ENCODE measurements around the gene LPCAT3. TPM values are rescaled to one million over a fixed set of nuclear protein-coding genes. Genes with fewer than 3 reads are reported as not detected.

Gene LPCAT3
- total RNA-seq, 3 donors from 2014 or later = 79.8 to 121 (median 102) TPM

- intact Hi-C loops (cut with DNase I, micrococcal nuclease) = no loop called here
- TF ChIP-seq, protein P1, sequence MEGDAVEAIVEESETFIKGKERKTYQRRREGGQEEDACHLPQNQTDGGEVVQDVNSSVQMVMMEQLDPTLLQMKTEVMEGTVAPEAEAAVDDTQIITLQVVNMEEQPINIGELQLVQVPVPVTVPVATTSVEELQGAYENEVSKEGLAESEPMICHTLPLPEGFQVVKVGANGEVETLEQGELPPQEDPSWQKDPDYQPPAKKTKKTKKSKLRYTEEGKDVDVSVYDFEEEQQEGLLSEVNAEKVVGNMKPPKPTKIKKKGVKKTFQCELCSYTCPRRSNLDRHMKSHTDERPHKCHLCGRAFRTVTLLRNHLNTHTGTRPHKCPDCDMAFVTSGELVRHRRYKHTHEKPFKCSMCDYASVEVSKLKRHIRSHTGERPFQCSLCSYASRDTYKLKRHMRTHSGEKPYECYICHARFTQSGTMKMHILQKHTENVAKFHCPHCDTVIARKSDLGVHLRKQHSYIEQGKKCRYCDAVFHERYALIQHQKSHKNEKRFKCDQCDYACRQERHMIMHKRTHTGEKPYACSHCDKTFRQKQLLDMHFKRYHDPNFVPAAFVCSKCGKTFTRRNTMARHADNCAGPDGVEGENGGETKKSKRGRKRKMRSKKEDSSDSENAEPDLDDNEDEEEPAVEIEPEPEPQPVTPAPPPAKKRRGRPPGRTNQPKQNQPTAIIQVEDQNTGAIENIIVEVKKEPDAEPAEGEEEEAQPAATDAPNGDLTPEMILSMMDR (IDR thresholded peaks at IDR 0.05) = no peak
- no peaks in the 10 kb centered on the region for H3K9me3 ChIP-seq
- no peaks in the 10 kb centered on the region for H3K36me3 ChIP-seq (ENCODE audit: low read depth)
- H3K4me3 ChIP-seq = peak overlapping the region; percentile 65
- no peak for ATAC-seq
- H3K4me1 ChIP-seq (ENCODE audit: low read depth) = peaks cover 52% of the 10 kb centered on the region
- no peak for DNase-seq
These were observed 89.4 kb downstream of the LPCAT3 start for GRCh38 chr12:6928703-6929407.

- ATAC-seq = peak; percentile 1
- intact Hi-C loops (cut with DNase I, micrococcal nuclease) = no loop called here
- TF ChIP-seq, protein P1 (IDR thresholded peaks at IDR 0.05) = no peak
- peaks cover 45% of the 10 kb centered on the region for H3K4me1 ChIP-seq (ENCODE audit: low read depth)
- no peak for DNase-seq
- peak overlapping the region; percentile 65 for H3K4me3 ChIP-seq
- no peaks in the 10 kb centered on the region for H3K36me3 ChIP-seq (ENCODE audit: low read depth)
- no peaks in the 10 kb centered on the region for H3K9me3 ChIP-seq
These were observed 90.1 kb downstream of the LPCAT3 start for GRCh38 chr12:6928022-6928702.

DNA sequence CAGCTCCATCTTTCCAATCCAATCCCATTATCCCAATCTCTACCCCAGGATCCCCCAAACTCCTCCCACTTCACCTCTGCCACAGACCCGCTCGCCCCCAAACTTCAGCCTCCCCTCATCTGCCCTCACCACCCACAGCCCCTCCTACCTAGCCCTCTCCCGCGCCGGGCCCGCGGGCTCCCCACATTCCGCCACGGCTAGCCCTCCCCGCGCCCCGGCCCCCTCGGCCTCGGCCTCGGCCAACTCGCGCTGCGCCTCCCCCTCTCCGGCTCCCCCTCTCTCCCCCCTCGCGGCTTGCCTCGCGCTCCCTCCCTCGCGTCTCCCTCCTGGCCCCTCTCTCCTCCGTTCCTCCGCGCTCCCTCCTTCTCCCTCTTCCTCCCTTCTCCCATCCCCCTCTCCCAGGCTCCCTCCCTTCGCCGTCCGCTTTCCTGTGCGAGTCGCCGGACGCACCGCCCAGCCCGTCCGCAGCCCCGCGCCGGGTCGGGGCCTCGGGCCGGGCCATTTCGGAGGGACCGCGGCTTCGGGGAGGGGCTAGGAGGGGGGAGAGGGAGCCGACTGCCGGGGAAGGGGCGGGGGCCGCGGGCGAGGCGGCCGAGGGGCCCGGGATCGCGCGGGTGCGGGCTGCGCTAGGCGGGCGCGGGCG, 90.8 kb downstream of the LPCAT3 start, which contains the start of gene ATN1:
Gene ATN1 (plus strand): TSS at position 581 of the 643 bp plus-strand sequence. CDS start 6,043 bp downstream, outside the sequence.
- TF ChIP-seq, protein P1 (IDR thresholded peaks at IDR 0.05) = no peak
- no peaks in the 10 kb centered on the region for H3K9me3 ChIP-seq
- intact Hi-C loops (cut with DNase I, micrococcal nuclease) = no loop called here

More for the DNA sequence above, 90.8 kb downstream of the LPCAT3 start, which contains the start of gene ATN1:
- Histone ChIP-seq H3K4me3 (peak within 1 kb of the TSS; percentile 65), H3K4me1 (ENCODE audit: low read depth) (peaks cover 45% of the 10 kb centered on the region), H3K36me3 (ENCODE audit: low read depth) (no peaks in the 10 kb centered on the region)
- ATAC-seq (peak; percentile 45), DNase-seq (peak; percentile 79 to 84 (median 84))

Small RNAs within 50 kb of the gene (microRNA-seq; reads per million reads assigned to microRNA genes)
- gene MIR141 (5,191 reads per million, percentile 92 among the genes with 10 or more reads in this experiment), gene MIR200C (55,348 reads per million, percentile 99 among the genes with 10 or more reads in this experiment)

Other genes with a start within 250 kb of the LPCAT3 start
- gene LAG3, start 246.0 kb downstream of the LPCAT3 start, total RNA-seq = 1 to 10 TPM; 1.8 to 4.7 (median 2.1) TPM
- gene CD4, start 228.9 kb downstream of the LPCAT3 start, total RNA-seq = 10 to 100 TPM in 2 of 3 donors, 1 to 10 TPM in 1; 8.9 to 16.5 (median 14.8) TPM
- 10 to 100 TPM in 1 of 3 donors, 1 to 10 TPM in 2; 1.7 to 18.6 (median 3.1) TPM for gene GPR162, start 196.7 kb downstream of the LPCAT3 start, total RNA-seq
- gene P3H3, start 190.1 kb downstream of the LPCAT3 start, total RNA-seq = 10 to 100 TPM in 1 of 3 donors, 1 to 10 TPM in 2; 1.6 to 24.2 (median 5.2) TPM
- gene GNB3, start 177.6 kb downstream of the LPCAT3 start, total RNA-seq = 1 to 10 TPM in 1 of 3 donors, under 1 TPM in 2; 0.38 to 5.3 (median 0.96) TPM
- gene CDCA3, start 167.2 kb downstream of the LPCAT3 start, total RNA-seq = 10 to 100 TPM in 1 of 3 donors, 1 to 10 TPM in 2; 2.8 to 15.3 (median 5.2) TPM
- 10 to 100 TPM; 65.9 to 80.7 (median 79.7) TPM for gene USP5, start 166.3 kb downstream of the LPCAT3 start, total RNA-seq
- gene TPI1, start 150.9 kb downstream of the LPCAT3 start, total RNA-seq = 100 to 1,000 TPM; 408 to 766 (median 700) TPM
- gene SPSB2, start 145.2 kb downstream of the LPCAT3 start, total RNA-seq = 10 to 100 TPM in 2 of 3 donors, 1 to 10 TPM in 1; 9.7 to 11.7 (median 10.6) TPM
- 10 to 100 TPM in 1 of 3 donors, 1 to 10 TPM in 2; 4.7 to 11.8 (median 4.9) TPM for gene LRRC23, start 113.7 kb downstream of the LPCAT3 start, total RNA-seq
- gene ENO2, start 103.9 kb downstream of the LPCAT3 start, total RNA-seq = 10 to 100 TPM in 1 of 3 donors, 1 to 10 TPM in 2; 4.5 to 67.3 (median 7.6) TPM
- 100 to 1,000 TPM in 1 of 3 donors, 10 to 100 TPM in 2; 68.5 to 208 (median 82.4) TPM for gene ATN1, start 90.5 kb downstream of the LPCAT3 start, total RNA-seq
- not detected for gene RNU7-1, start 74.7 kb downstream of the LPCAT3 start, total RNA-seq
- 100 to 1,000 TPM; 113 to 175 (median 130) TPM for gene C12orf57, start 74.5 kb downstream of the LPCAT3 start, total RNA-seq
- gene PTPN6, start 67.1 kb downstream of the LPCAT3 start, total RNA-seq = 10 to 100 TPM; 37.4 to 61.7 (median 51.7) TPM
- 100 to 1,000 TPM; 204 to 266 (median 209) TPM for gene PHB2, start 47.8 kb downstream of the LPCAT3 start, total RNA-seq
- gene EMG1, start 47.6 kb downstream of the LPCAT3 start, total RNA-seq = 10 to 100 TPM; 29.6 to 33.7 (median 33.4) TPM
- gene C1S, start 42.2 kb upstream of the LPCAT3 start, total RNA-seq = 100 to 1,000 TPM in 2 of 3 donors, 10 to 100 TPM in 1; 36.0 to 304 (median 168) TPM
- gene C1R, start 74.0 kb upstream of the LPCAT3 start, total RNA-seq = 100 to 1,000 TPM in 2 of 3 donors, 10 to 100 TPM in 1; 38.7 to 273 (median 222) TPM
- 10 to 100 TPM; 47.5 to 61.4 (median 49.4) TPM for gene C1RL, start 90.7 kb upstream of the LPCAT3 start, total RNA-seq
- gene RBP5, start 110.4 kb upstream of the LPCAT3 start, total RNA-seq = 1 to 10 TPM; 2.2 to 3.8 (median 2.5) TPM
- 10 to 100 TPM; 16.4 to 23.5 (median 18.6) TPM for gene CLSTN3, start 111.9 kb upstream of the LPCAT3 start, total RNA-seq
- 10 to 100 TPM; 36.1 to 41.2 (median 38.5) TPM for gene PEX5, start 171.2 kb upstream of the LPCAT3 start, total RNA-seq